Right lobe of liver (tissue), 6 donors: ENCODE data around the gene RIMBP2. TPM values are rescaled to one million over a fixed set of nuclear protein-coding genes. Genes with fewer than 3 reads are reported as not detected.

ENCODE experiments used
- ATAC-seq, 4 donors: fragments of 200-7000 bp; cut with Tn5 transposase; one replicate each; pipeline ENCODE4 v1.9.1; 2020; ENCODE audit warnings: mild to moderate bottlenecking in 4 of 4, moderate library complexity in 4 of 4
- DNase-seq, 3 donors: peaks; one replicate each; pipeline ENCODE4 v3.0.0-alpha.2; 2020
- H3K27ac ChIP-seq, 3 donors: fragments of 200-600 bp; one replicate each; pipeline ENCODE4 v1.8.0; 2022
- H3K27me3 ChIP-seq, 2 donors: fragments of 200-600 bp; one replicate each; pipeline ENCODE4 v1.8.0; 2022
- H3K36me3 ChIP-seq, 4 donors: fragments of 200-600 bp; sonication (generic) in 1 of 4; one replicate each; pipeline versions ENCODE4 v1.5.1 to v1.8.0; 2017 to 2022; ENCODE audit warnings: control low read depth in 1 of 4
- H3K4me1 ChIP-seq, 4 donors: fragments of 200-600 bp; sonication (generic) in 1 of 4; one replicate each; pipeline versions ENCODE4 v1.5.1 to v1.8.0; 2017 to 2022; ENCODE audit warnings: control low read depth in 1 of 4
- H3K4me3 ChIP-seq, 3 donors: fragments of 200-600 bp; one replicate each; pipeline ENCODE4 v1.8.0; 2022
- H3K9me3 ChIP-seq, 4 donors: fragments of 200-600 bp; sonication (generic) in 1 of 4; one replicate each; pipeline versions ENCODE4 v1.5.1 to v1.8.0; 2017 to 2022; ENCODE audit warnings: control low read depth in 1 of 4
- CTCF ChIP-seq, 4 donors: fragments of 200-600 bp in 3 of 4; fragments of 450-650 bp in 1 of 4; IDR thresholded peaks; one replicate each; pipeline versions ENCODE4 v1.5.1 to v1.8.0; 2016 to 2022; ENCODE audit warnings: antibody characterized with exemption in 4 of 4, mild to moderate bottlenecking in 2 of 4
- POLR2A ChIP-seq: fragments of 450-650 bp; IDR thresholded peaks from one replicate; pipeline ENCODE4 v1.6.1; 2017; ENCODE audit warnings: antibody characterized with exemption, mild to moderate bottlenecking
- WGBS: methylation state at CpG from one replicate; pipeline ENCODE4 v1.1.6; 2018; ENCODE audit warnings: low coverage, low lambda C conversion rate; ENCODE audit not compliant: insufficient coverage; ENCODE audit errors: missing lambda C conversion rate; 5-methylcytosine and 5-hydroxymethylcytosine counted together
- intact Hi-C, 2 donors: fragments of 100-400 bp; cut with DNase I; formaldehyde crosslinking; loops; one replicate each; pipeline versions ENCODE4 v1.11.2 to v1.14.1; 2022
- total RNA-seq, 6 experiments: library from RNA; depleted of rRNA in 2 of 6; stranded (reverse); fragments of >200 nt in 2 of 6; fragmentation: NEBNext Ultra II Directional in 3 of 6; extraction: Animal tissue kit (Norgen Biotek cat#: 25700) in 3 of 6; gene quantifications; one replicate each; pipeline versions ENCODE4 v1.1.0 to v1.2.4, GENCODE V29; 2016 to 2023
- donor health status: DM: no; HTN: yes; CAD: no.
- donor health status: DM: no; HTN: no; CAD: no.
- donor health status: DM: no; HTN: no; CAD: no.
- donor health status: DM: no; HTN: yes; CAD: no.
- donor health status: DM: no; HTN: yes; CAD: no.

The RIMBP2 gene
- total RNA-seq, 6 experiments from 2014 or later, result 0.04 to 0.19 TPM; not detected in 4

- Histone ChIP-seq H3K4me1 (no peaks in the 10 kb centered on the region), H3K36me3 (no peaks in the 10 kb centered on the region), H3K27me3 (no peaks in the 10 kb centered on the region), H3K4me3 (no peak overlapping the region), H3K9me3 (no peaks in the 10 kb centered on the region), H3K27ac (no peak overlapping the region)
- ATAC-seq (no peak), DNase-seq (peak in 1 of 3 donors; percentile 34)
- intact Hi-C loops, result no loop called here
- TF ChIP-seq CTCF (IDR thresholded peaks at IDR 0.05), result no peak
- TF ChIP-seq POLR2A, result no peak
- WGBS, result 43% methylated on average over 18 of the region's 20 CpGs
These were observed 239.5 kb downstream of the RIMBP2 start for GRCh38 chr12:130476451-130477135.

GRCh38 chr12:130474599-130475269 is 241.4 kb downstream of the RIMBP2 start:
- Histone ChIP-seq H3K36me3 (no peaks in the 10 kb centered on the region), H3K4me1 (no peaks in the 10 kb centered on the region), H3K27ac (no peak overlapping the region), H3K27me3 (no peaks in the 10 kb centered on the region), H3K9me3 (no peaks in the 10 kb centered on the region), H3K4me3 (no peak overlapping the region)
- DNase-seq (peak in 1 of 3 donors; percentile 32), ATAC-seq (no peak)
- intact Hi-C loops, result no loop called here
- 45% methylated on average over 8 of the region's 27 CpGs for WGBS
- no peak for TF ChIP-seq CTCF (IDR thresholded peaks at IDR 0.05)
- no peak for TF ChIP-seq POLR2A

GRCh38 chr12:130473266-130473665 is 242.8 kb downstream of the RIMBP2 start:
- Histone ChIP-seq H3K27ac (no peak overlapping the region), H3K27me3 (no peaks in the 10 kb centered on the region), H3K36me3 (no peaks in the 10 kb centered on the region), H3K4me3 (no peak overlapping the region), H3K9me3 (no peaks in the 10 kb centered on the region), H3K4me1 (no peaks in the 10 kb centered on the region)
- WGBS, result 59% methylated on average over 13 of the region's 17 CpGs
- TF ChIP-seq POLR2A (no peak), CTCF (IDR thresholded peaks at IDR 0.05) (no peak)
- intact Hi-C loops, result no loop called here
- ATAC-seq, result no peak
- peak in 1 of 3 donors; percentile 43 for DNase-seq

GRCh38 chr12:130470969-130471368 is 245.1 kb downstream of the RIMBP2 start:
- TF ChIP-seq CTCF (IDR thresholded peaks at IDR 0.05), result no peak
- no peak for TF ChIP-seq POLR2A
- Histone ChIP-seq H3K36me3 (no peaks in the 10 kb centered on the region), H3K4me1 (no peaks in the 10 kb centered on the region), H3K4me3 (no peak overlapping the region), H3K27ac (no peak overlapping the region), H3K27me3 (no peaks in the 10 kb centered on the region), H3K9me3 (no peaks in the 10 kb centered on the region)
- ATAC-seq (no peak), DNase-seq (peak in 1 of 3 donors; percentile 15)
- 40% methylated on average over 1 of the region's 6 CpGs for WGBS
- intact Hi-C loops, result no loop called here
